Loucy (cell line): Measurements from ENCODE around the gene SH3GL1.

Experiments
- H2AFZ ChIP-seq: fragments of 200-600 bp; sonication (generic); 2 replicates; pipeline ENCODE4 v1.6.0; 2016; ENCODE audit warnings: antibody characterized with exemption, mild to moderate bottlenecking, low read length, moderate library complexity
- H3F3A ChIP-seq: fragments of 200-600 bp; 2 replicates; pipeline ENCODE4 v1.6.0; 2016; ENCODE audit warnings: antibody characterized with exemption, low read depth, mild to moderate bottlenecking
- H3K27me3 ChIP-seq: fragments of 200-600 bp; sonication (generic); 2 replicates; pipeline ENCODE4 v1.6.1; 2014; ENCODE audit warnings: low read length, mild to moderate bottlenecking; ENCODE audit not compliant: insufficient read depth, poor library complexity, severe bottlenecking
- H3K36me3 ChIP-seq: fragments of 200-600 bp; sonication (generic); 2 replicates; pipeline ENCODE4 v1.6.1; 2016; ENCODE audit warnings: low read length; ENCODE audit not compliant: insufficient read depth
- H3K4me1 ChIP-seq: fragments of 200-600 bp; sonication (generic); 2 replicates; pipeline ENCODE4 v1.5.1; 2014; ENCODE audit warnings: low read length, mild to moderate bottlenecking; ENCODE audit not compliant: insufficient read depth, poor library complexity, severe bottlenecking
- H3K4me2 ChIP-seq: fragments of 200-600 bp; sonication (generic); 2 replicates; pipeline ENCODE4 v1.6.0; 2014; ENCODE audit warnings: antibody characterized with exemption, low read length, low read depth, mild to moderate bottlenecking; ENCODE audit not compliant: poor library complexity, severe bottlenecking
- H3K4me3 ChIP-seq: fragments of 200-600 bp; sonication (generic); 2 replicates; pipeline ENCODE4 v1.5.1; 2014; ENCODE audit warnings: low read length, mild to moderate bottlenecking, mixed read lengths; ENCODE audit not compliant: poor library complexity, severe bottlenecking
- H3K79me2 ChIP-seq: fragments of 200-600 bp; sonication (generic); 2 replicates; pipeline ENCODE4 v1.6.1; 2014; ENCODE audit warnings: low read length; ENCODE audit not compliant: insufficient read depth
- H3K9ac ChIP-seq: fragments of 200-600 bp; sonication (generic); 2 replicates; pipeline ENCODE4 v1.6.0; 2014; ENCODE audit warnings: mild to moderate bottlenecking, low read depth, low read length, moderate library complexity; ENCODE audit not compliant: poor library complexity, severe bottlenecking
- H3K9me2 ChIP-seq: fragments of 200-600 bp; sonication (generic); replicated peaks from 2 replicates; pipeline ENCODE4 v1.6.1; 2016; ENCODE audit warnings: low read depth, low read length, mixed read lengths
- H3K9me3 ChIP-seq: fragments of 200-600 bp; sonication (generic); 2 replicates; pipeline ENCODE4 v1.6.1; 2014; ENCODE audit warnings: mild to moderate bottlenecking, antibody characterized with exemption, low read length, low read depth; ENCODE audit not compliant: insufficient read depth
- H4K20me1 ChIP-seq: fragments of 200-600 bp; sonication (generic); 2 replicates; pipeline ENCODE4 v1.6.0; 2014; ENCODE audit warnings: antibody characterized with exemption, low read length, mild to moderate bottlenecking; ENCODE audit not compliant: insufficient read depth, poor library complexity, severe bottlenecking
- CTCF ChIP-seq: fragments of 200-600 bp; sonication (generic); conservative IDR thresholded peaks from 2 replicates; pipeline ENCODE4 v1.5.1; 2014; ENCODE audit warnings: mild to moderate bottlenecking, antibody characterized with exemption, low read length
- EZH2phosphoT487 ChIP-seq: fragments of 200-600 bp; IDR thresholded peaks from 2 replicates; pipeline ENCODE4 v1.6.1; 2018; ENCODE audit warnings: antibody characterized with exemption, mild to moderate bottlenecking, moderate library complexity, borderline replicate concordance

SH3GL1 gene

DNA sequence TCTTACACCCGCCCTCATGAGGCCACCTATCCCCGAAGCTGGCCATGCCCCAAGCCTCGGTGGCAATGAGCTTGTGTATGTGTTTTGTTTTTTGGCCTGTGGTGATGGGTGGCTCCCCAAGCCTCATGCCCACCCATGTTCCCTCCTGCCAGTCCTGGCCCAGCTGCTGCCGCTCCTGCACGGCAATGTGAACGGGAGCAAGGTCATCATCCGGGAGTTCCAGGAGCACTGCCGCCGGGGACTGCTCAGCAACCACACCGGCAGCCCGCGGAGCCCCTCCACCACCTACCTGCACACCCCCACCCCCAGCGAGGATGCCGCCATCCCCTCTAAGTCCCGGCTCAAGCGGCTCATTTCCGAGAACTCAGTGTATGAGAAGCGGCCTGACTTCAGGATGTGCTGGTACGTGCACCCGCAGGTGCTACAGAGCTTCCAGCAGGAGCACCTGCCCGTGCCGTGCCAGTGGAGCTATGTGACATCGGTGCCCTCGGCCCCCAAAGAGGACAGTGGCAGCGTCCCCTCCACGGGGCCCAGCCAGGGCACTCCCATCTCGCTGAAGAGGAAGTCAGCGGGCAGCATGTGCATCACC, 32.7 kb upstream of the SH3GL1 start:
- no peak overlapping the region for H3K4me2 ChIP-seq
- H3K9ac ChIP-seq, result no peak overlapping the region
- H3K27me3 ChIP-seq, result no peaks in the 10 kb centered on the region
- TF ChIP-seq CTCF, result no peak
- no peak for TF ChIP-seq EZH2phosphoT487
- H3K36me3 ChIP-seq, result peaks cover 87% of the 10 kb centered on the region; the same call in 1 of the 2 replicates
- H3K79me2 ChIP-seq, result no peaks in the 10 kb centered on the region
- H2AFZ ChIP-seq, result no peak overlapping the region
- H3K9me3 ChIP-seq, result no peaks in the 10 kb centered on the region
- no peaks in the 10 kb centered on the region for H3F3A ChIP-seq
- no peaks in the 10 kb centered on the region for H3K4me1 ChIP-seq
- no peaks in the 10 kb centered on the region for H4K20me1 ChIP-seq
- H3K4me3 ChIP-seq, result no peak overlapping the region
- no peaks in the 10 kb centered on the region for H3K9me2 ChIP-seq

- Histone ChIP-seq H2AFZ (no peak overlapping the region), H3K4me2 (no peak overlapping the region), H3K9me2 (no peaks in the 10 kb centered on the region), H3K4me3 (no peak overlapping the region), H3K36me3 (peaks cover 81% of the 10 kb centered on the region; the same call in 1 of the 2 replicates), H3F3A (no peaks in the 10 kb centered on the region), H3K4me1 (no peaks in the 10 kb centered on the region), H3K79me2 (no peaks in the 10 kb centered on the region), H3K27me3 (no peaks in the 10 kb centered on the region), H4K20me1 (no peaks in the 10 kb centered on the region), H3K9ac (no peak overlapping the region), H3K9me3 (no peaks in the 10 kb centered on the region)
- TF ChIP-seq CTCF, result no peak
- TF ChIP-seq EZH2phosphoT487, result no peak
Measured at GRCh38 chr19:4431808-4432674, 31.7 kb upstream of the SH3GL1 start.

DNA sequence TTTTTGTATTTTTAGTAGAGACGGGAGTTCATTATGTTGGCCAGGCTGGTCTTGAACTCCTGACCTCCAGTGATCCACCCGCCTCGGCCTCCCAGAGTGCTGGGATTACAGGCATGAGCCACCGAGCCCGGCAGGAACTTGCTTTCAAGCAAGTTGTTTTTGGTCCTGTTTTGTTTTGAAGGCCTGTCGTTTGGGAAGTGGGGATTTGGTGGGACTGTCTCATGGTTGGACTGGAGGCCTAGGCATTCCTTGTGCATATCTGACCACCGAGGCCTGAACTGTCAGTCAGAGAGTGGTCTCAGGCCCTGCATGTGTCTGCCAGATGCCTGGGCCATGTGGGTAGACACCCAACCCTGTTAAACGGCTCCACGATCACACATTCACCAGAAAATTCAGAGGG, 30.9 kb upstream of the SH3GL1 start:
- H3K9me2 ChIP-seq, result no peaks in the 10 kb centered on the region
- H3K4me2 ChIP-seq, result no peak overlapping the region
- TF ChIP-seq CTCF, result no peak
- TF ChIP-seq EZH2phosphoT487, result no peak
- peaks cover 74% of the 10 kb centered on the region; the same call in 1 of the 2 replicates for H3K36me3 ChIP-seq
- no peaks in the 10 kb centered on the region for H3K27me3 ChIP-seq
- no peak overlapping the region for H3K9ac ChIP-seq
- H3K4me1 ChIP-seq, result no peaks in the 10 kb centered on the region
- H2AFZ ChIP-seq, result no peak overlapping the region
- H3K79me2 ChIP-seq, result no peaks in the 10 kb centered on the region
- no peaks in the 10 kb centered on the region for H3K9me3 ChIP-seq
- H3K4me3 ChIP-seq, result no peak overlapping the region
- H4K20me1 ChIP-seq, result no peaks in the 10 kb centered on the region
- no peaks in the 10 kb centered on the region for H3F3A ChIP-seq
